Pancreas (tissue), 10 donors: ENCODE data around the gene MAGEA9. TPM values are rescaled to one million over a fixed set of nuclear protein-coding genes. Genes with fewer than 3 reads are reported as not detected.
"Not testable (repeated sequence)": the region's sequence is repeated elsewhere in the genome, so short reads cannot be mapped to it uniquely, and the experiment has no call there.

Source experiments
- ATAC-seq, 4 donors: fragments of 200-7000 bp; cut with Tn5 transposase; one replicate each; pipeline versions ENCODE4 v1.8.0 to v1.9.1; 2020; ENCODE audit warnings: mild to moderate bottlenecking in 4 of 4, moderate library complexity in 4 of 4
- DNase-seq, 6 donors: peaks; one replicate each; pipeline ENCODE4 v3.0.0-alpha.2; 2020
- FAIRE-seq: peaks from 2 replicates; lab custom pipeline; 2012; peaks lifted over from hg19 to GRCh38; lab: Jason Lieb, UNC
- H3K27ac ChIP-seq, 4 donors: fragments of 200-600 bp; sonication (generic); 1 replicate in 3 of 4; 2 replicates in 1 of 4; pipeline versions ENCODE4 v1.5.0 to v1.8.0; 2020
- H3K27me3 ChIP-seq, 4 donors: fragments of 200-600 bp; one replicate each; pipeline ENCODE4 v1.8.0; 2021
- H3K36me3 ChIP-seq, 3 donors: fragments of 200-600 bp; sonication (generic) in 1 of 3; one replicate each; pipeline versions ENCODE4 v1.5.0 to v1.8.0; 2020 to 2021
- H3K4me1 ChIP-seq, 3 donors: fragments of 200-600 bp; one replicate each; pipeline ENCODE4 v1.8.0; 2021
- H3K4me3 ChIP-seq, 4 donors: fragments of 200-600 bp; sonication (generic) in 2 of 4; one replicate each; pipeline versions ENCODE4 v1.5.0 to v1.8.0; 2020 to 2021
- H3K9me3 ChIP-seq, 4 donors: fragments of 200-600 bp; one replicate each; pipeline ENCODE4 v1.8.0; 2021
- WGBS, 2 donors: extraction: QIAGEN DNeasy Blood & Tissue Kit; methylation state at CpG; one replicate each; pipeline ENCODE4 v1.1.7; 2013; 5-methylcytosine and 5-hydroxymethylcytosine counted together
- intact Hi-C, 3 donors: fragments of 100-400 bp; cut with DNase I; formaldehyde crosslinking; loops; one replicate each; pipeline versions ENCODE4 v1.11.1 to v1.14.2; 2022
- polyA plus RNA-seq, 2 donors: library from polyadenylated mRNA; stranded (reverse); fragments of 200-250 nt; gene quantifications; one replicate each; pipeline ENCODE4 v1.2.3, GENCODE V29; 2013
- total RNA-seq, 6 donors: library from RNA; stranded (reverse); fragmentation: NEBNext Ultra II Directional in 4 of 6; extraction: Animal tissue kit (Norgen Biotek cat#: 25700) in 4 of 6; gene quantifications; one replicate each; pipeline versions ENCODE4 v1.2.1 to v1.2.4, GENCODE V29; 2021 to 2023
- TF ChIP-seq, protein P1 (sequence below), 4 donors: fragments of 200-600 bp; sonication (generic) in 3 of 4; IDR thresholded peaks; one replicate each; pipeline versions ENCODE4 v1.5.0 to v1.8.0; 2021; ENCODE audit warnings: antibody characterized with exemption in 4 of 4
- donor health status: healthy with polysubstance abuse.
- donor health status: DM: no; HTN: no; CAD: no; lungs with moderate emphysema.
- donor health status: DM: no; HTN: no; CAD: no.
- donor health status: control.
- donor health status: control.
- donor health status: Bipolar disorder and iron deficiency.
- donor health status: DM: yes; HTN: yes; CAD: no.
- donor health status: DM: no; HTN: no; CAD: no.
- donor health status: DM: no; HTN: no; CAD: no.
- donor health status: DM: yes; HTN: yes; CAD: no.

Gene MAGEA9
- total and polyA plus RNA-seq, 8 donors, result not detected

DNA sequence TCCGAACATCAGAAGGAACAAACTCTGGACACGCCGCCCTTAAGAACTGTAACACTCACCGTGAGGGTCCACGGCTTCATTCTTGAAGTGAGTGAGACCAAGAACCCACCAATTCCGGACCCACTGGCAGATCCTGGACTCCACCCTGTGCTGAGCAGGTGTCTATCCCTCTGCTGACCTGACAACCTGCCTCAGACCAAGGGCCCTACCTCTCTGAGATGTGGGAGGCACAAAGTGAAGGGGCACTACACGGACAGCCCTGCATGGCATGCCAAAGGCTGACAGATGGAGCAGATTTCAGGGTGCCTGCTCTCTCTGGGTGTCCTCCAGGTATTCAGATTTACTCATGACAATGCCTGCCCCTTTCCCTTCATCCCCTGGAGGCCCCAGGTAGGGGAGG lies 21.9 kb upstream of the MAGEA9 start:
- Histone ChIP-seq H3K4me3 (no peak overlapping the region), H3K4me1 (no peaks in the 10 kb centered on the region), H3K9me3 (no peaks in the 10 kb centered on the region), H3K27me3 (peaks cover 0 to 12% (median 0%) of the 10 kb centered on the region in 4 donors), H3K27ac (no peak overlapping the region), H3K36me3 (no peaks in the 10 kb centered on the region)
- DNase-seq (no peak), FAIRE-seq (no peak), ATAC-seq (no peak)
- intact Hi-C loops, result loop anchor here in 1 of 3 donors (10.0 kb wide), 1 partner anchor 105 kb away; no protein-coding TSS in a partner anchor
- TF ChIP-seq, protein P1, sequence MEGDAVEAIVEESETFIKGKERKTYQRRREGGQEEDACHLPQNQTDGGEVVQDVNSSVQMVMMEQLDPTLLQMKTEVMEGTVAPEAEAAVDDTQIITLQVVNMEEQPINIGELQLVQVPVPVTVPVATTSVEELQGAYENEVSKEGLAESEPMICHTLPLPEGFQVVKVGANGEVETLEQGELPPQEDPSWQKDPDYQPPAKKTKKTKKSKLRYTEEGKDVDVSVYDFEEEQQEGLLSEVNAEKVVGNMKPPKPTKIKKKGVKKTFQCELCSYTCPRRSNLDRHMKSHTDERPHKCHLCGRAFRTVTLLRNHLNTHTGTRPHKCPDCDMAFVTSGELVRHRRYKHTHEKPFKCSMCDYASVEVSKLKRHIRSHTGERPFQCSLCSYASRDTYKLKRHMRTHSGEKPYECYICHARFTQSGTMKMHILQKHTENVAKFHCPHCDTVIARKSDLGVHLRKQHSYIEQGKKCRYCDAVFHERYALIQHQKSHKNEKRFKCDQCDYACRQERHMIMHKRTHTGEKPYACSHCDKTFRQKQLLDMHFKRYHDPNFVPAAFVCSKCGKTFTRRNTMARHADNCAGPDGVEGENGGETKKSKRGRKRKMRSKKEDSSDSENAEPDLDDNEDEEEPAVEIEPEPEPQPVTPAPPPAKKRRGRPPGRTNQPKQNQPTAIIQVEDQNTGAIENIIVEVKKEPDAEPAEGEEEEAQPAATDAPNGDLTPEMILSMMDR (IDR thresholded peaks at IDR 0.05), result no peak
- WGBS, 2 donors, result 77 to 78% methylated on average over 7 of the region's 7 CpGs

DNA sequence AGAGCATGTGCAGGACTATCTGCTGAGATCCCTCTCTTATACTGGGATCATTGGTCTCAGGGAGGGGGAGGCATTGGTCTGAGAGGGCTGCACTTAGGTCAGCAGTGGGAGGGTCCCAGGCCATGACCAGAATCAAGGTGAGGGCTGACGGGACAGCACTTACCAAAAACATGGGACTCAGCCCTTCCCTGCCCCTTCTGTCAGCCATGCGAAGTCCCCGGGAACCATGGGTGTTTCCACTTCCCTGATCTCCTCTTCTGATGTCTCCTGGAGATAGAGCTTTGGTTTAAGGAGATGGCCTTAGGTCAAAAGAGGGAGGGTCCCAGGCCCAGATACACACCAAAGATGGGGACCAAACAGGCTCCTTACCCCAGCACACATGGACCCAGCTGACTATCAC lies 20.8 kb upstream of the MAGEA9 start:
- Histone ChIP-seq H3K9me3 (no peaks in the 10 kb centered on the region), H3K27me3 (peaks cover 0 to 19% (median 0%) of the 10 kb centered on the region in 4 donors), H3K27ac (no peak overlapping the region), H3K36me3 (no peaks in the 10 kb centered on the region), H3K4me1 (no peaks in the 10 kb centered on the region), H3K4me3 (no peak overlapping the region)
- intact Hi-C loops, result no loop called here
- TF ChIP-seq, protein P1 (IDR thresholded peaks at IDR 0.05), result no peak
- WGBS, 2 donors, result 86 to 93% methylated on average over 3 of the region's 3 CpGs
- ATAC-seq, result no peak
- FAIRE-seq, result no peak
- DNase-seq, result no peak

DNA sequence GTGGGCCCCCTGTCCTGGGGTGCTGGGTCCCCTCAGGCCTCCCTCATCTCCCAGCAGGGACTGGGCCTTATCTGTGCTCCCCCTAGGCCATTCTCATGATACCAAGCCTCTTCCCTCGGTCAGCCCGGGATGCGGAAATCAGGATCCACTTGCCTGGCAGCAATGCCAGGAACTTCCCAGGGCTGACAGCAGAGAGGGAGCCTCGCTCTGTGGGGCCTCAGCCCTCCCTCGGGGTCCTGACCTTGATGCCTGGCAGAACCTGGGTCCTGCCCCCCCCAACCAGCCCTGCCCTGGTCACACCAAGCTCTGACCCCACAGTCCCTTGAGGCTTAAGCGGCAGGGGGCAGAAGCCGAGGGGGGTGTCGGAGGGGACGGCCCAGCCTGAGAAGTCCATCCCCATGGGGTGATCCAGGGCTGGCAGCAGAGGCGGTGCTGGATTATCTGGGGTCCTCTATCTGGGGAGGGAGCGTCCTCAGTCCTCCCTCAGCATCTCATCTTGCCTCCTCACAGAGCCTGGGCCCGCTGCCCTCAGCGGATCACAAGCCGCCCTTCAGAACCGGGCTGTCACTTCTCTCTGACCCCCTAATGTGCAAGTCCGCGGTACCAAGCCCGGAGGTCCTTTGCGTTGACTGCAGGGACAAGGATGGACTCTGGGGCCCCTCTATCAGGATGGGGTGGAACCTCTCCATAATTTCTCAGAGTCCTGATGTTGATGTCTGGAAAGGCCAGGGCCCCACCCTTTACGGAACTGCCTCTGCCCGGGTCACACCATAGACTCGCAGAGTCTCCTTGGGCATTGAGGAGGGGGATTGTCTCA lies 19.7 kb upstream of the MAGEA9 start:
- H3K36me3 ChIP-seq, H3K9me3 ChIP-seq, FAIRE-seq, H3K27ac ChIP-seq, H3K4me1 ChIP-seq, intact Hi-C loops, H3K4me3 ChIP-seq, ATAC-seq: not testable (repeated sequence)
- 84 to 86% methylated on average over 20 to 22 of the region's 22 CpGs for WGBS, 2 donors
- H3K27me3 ChIP-seq, result peaks cover 0 to 18% (median 0%) of the 10 kb centered on the region in 4 donors
- peak in 1 of 6 donors; percentile 43 for DNase-seq

DNA sequence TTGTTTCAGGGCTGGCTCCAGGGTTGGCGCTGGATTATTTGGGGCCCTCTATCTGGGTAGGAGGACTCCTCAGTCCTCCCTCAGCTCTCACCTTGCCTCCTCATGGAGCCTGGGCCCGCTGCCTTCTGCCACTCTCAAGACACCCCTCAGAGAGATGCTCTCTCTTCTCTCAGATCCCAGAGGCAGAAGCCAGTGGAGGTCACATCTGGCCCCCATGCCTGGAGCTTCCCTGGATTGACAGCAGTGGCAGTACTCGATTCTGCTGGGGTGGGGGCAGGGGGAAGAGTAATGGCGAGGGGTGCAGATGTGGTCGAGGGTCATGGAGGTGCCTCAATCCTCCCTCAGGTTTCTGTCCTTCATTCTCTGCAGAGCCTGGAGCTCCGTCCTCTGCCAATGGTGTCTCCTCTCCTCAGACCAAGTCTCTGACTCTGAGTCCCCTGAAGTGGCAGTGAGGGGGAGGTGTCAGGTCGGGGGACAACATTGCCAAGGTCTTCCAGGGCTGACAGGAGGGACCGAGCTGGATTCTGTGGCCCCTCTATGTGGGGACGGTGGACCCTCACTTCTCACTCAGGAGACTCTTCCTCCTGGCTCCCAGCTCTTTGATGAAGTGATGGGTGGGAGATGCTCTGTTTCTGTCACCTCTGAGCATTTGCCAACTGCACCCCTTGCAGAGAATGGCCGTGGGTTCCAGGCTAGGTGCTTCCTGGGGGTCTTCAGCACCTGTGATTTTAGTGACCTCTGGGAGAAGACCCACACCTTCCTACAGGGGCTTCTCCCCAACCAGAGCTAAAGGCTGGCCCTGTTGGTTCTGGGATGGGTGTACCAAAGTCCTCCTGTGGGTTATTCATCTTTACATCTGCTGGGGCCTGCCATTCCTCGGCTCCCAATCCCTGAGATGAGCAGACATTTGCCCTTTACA lies 18.8 kb upstream of the MAGEA9 start:
- FAIRE-seq (no peak), ATAC-seq (no peak)

DNA sequence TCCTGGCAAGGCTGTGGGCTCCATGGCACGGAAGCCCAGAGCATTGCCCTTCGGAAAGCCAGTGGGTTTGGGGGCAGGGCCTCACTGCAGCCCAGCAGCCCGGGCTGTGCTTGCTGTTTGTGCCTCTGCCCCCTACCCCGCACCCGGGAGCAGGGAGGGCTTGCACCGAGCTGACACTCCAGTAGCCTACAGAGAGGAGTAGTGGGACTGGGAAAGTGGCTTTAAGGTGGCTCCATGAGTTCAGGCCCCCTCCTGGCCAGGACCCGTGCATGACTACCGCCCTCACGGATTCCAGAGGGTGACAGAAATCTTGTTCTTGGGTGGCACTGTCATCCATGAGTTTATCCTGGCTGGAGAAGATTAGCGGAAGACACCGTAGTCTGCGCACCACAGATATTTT lies 11.4 kb upstream of the MAGEA9 start:
- intact Hi-C loops, H3K4me3 ChIP-seq, H3K27me3 ChIP-seq, DNase-seq, ATAC-seq, FAIRE-seq, H3K4me1 ChIP-seq, H3K36me3 ChIP-seq, H3K9me3 ChIP-seq, H3K27ac ChIP-seq: not testable (repeated sequence)
- 79 to 93% methylated on average over 3 of the region's 12 CpGs for WGBS, 2 donors

More for the DNA sequence above, 18.8 kb upstream of the MAGEA9 start:
- Histone ChIP-seq H3K4me3 (no peak overlapping the region), H3K4me1 (no peaks in the 10 kb centered on the region), H3K9me3 (no peaks in the 10 kb centered on the region), H3K36me3 (no peaks in the 10 kb centered on the region), H3K27ac (no peak overlapping the region), H3K27me3 (peaks cover 0 to 10% (median 0%) of the 10 kb centered on the region in 4 donors)
- TF ChIP-seq, protein P1 (IDR thresholded peaks at IDR 0.05), result no peak
- 53 to 61% methylated on average over 10 of the region's 11 CpGs for WGBS, 2 donors
- no peak for DNase-seq
- intact Hi-C loops, result no loop called here

DNA sequence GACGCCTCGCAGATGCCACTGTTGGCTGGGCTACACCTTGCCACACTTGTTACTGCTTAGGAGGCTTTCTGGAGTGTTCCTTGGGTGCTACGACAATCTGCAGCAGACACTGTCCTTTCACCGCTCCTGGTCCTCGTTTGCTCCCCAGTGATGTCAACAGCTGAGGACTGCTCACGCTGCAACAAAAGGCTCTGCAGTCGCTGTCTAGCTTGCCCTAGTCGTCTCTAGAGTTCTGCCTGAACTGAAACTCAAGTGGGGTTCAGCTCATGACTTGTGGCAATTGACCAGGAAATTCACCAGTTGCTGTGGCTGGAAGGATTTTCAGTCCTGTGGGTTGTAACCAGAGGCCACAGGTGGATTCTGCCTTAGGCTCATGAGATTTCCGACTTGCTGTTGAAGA lies 8.7 kb upstream of the MAGEA9 start:
- FAIRE-seq, ATAC-seq, H3K36me3 ChIP-seq, H3K9me3 ChIP-seq, H3K4me3 ChIP-seq, H3K4me1 ChIP-seq, H3K27ac ChIP-seq, DNase-seq, intact Hi-C loops, H3K27me3 ChIP-seq: not testable (repeated sequence)
- WGBS, 2 donors, result no CpG with 5 or more reads among the region's 9 CpGs

DNA sequence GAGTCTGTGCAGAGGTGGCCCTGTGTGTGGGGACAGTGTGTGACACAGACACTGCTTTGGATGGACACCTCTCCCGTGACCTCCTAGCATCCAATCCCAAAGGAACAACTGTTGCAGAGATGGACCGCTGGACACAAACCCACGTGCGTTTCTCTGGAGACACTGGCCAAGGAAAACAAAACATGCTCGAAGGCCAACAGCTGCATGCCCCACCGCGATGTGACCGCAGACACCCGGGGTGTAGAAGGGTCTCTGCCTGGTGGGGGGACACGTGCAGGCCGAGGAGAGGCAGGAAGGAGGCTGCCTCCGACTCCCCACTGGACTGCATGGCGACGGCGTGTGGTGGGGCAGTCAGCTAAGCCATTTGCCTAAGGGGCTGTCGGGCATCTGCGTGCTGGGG lies 8.0 kb upstream of the MAGEA9 start, which contains the start of gene HSFX1:
Gene HSFX1, plus strand, starts transcription at position 301 of the 400 bp plus-strand sequence. CDS start 614 bp downstream, outside the sequence.
- DNase-seq, intact Hi-C loops, H3K4me1 ChIP-seq, H3K27me3 ChIP-seq, H3K9me3 ChIP-seq, H3K4me3 ChIP-seq, FAIRE-seq, ATAC-seq, H3K27ac ChIP-seq, H3K36me3 ChIP-seq: not testable (repeated sequence)
- no CpG with 5 or more reads among the region's 17 CpGs for WGBS, 2 donors

DNA sequence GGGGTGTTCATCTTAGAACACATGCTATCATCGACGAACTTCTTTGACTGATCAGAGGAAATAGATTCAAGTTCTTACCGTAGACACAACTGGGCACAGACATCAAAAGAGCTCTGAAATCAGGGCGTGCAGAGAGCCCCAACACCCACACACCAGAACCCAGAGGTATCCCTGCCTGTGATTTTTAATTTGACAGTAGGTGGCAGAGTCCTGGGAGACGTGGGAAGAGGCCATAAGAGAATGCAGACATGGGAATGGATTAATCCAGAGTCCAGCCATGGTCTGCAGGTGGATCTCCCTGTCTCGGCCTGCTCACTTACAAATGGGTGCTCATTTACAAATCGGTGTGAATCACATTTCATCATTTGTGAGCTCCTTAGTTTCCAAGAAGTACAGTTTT lies 3.7 kb upstream of the MAGEA9 start:
- FAIRE-seq, result not testable (repeated sequence)

More for the DNA sequence above, 3.7 kb upstream of the MAGEA9 start:
- H3K4me1 ChIP-seq, ATAC-seq, DNase-seq, intact Hi-C loops, H3K36me3 ChIP-seq, H3K4me3 ChIP-seq, H3K27ac ChIP-seq, H3K27me3 ChIP-seq, H3K9me3 ChIP-seq: not testable (repeated sequence)
- no CpG with 5 or more reads among the region's 7 CpGs for WGBS, 2 donors
